GM18499 (cell line): ENCODE results near the gene CNTRL.
"Not testable (repeated sequence)": the region's sequence is repeated elsewhere in the genome, so short reads cannot be mapped to it uniquely, and the experiment has no call there.

Experiments used
- ATAC-seq: cut with Tn5 transposase; IDR thresholded peaks from one replicate; pipeline ENCODE4 v1.9.1; 2021; ENCODE audit warnings: moderate number of reproducible peaks; ENCODE audit not compliant: insufficient read depth, unreplicated experiment

CNTRL gene

GRCh38 chr9:121067640-121068039, 7.1 kb upstream of the CNTRL start:
- ATAC-seq, result no peak

- ATAC-seq, result no peak
Observed at GRCh38 chr9:121069396-121069795, 5.4 kb upstream of the CNTRL start.

- no peak for ATAC-seq
Observed at GRCh38 chr9:121071370-121071755, 3.4 kb upstream of the CNTRL start.

GRCh38 chr9:121071756-121072421, 2.9 kb upstream of the CNTRL start:
- ATAC-seq, result no peak

GRCh38 chr9:121073038-121073437, 1.7 kb upstream of the CNTRL start:
- ATAC-seq, result no peak

GRCh38 chr9:121075251-121076036, 689 bp downstream of the CNTRL start:
- no peak for ATAC-seq

DNA sequence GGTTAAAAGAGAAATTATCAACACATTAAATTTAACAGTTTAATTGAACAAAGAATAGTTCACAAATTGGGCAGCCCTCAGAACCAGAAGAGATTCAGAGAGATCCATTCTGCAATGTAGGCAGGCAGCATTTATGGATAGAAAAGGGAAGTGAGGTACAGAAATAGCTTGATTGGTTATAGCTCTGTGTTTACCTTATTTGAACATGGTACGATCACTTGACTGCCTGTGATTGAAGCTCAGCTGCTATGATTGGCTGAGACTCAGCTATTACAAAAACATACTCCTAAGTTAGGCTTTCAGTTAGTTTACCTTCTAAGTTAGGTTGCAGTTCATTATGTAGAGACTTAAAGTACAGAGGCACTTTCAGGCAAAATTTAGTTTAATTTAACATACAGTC, 7.3 kb downstream of the CNTRL start:
- no peak for ATAC-seq

- no peak for ATAC-seq
Observed at GRCh38 chr9:121085661-121086060, 10.9 kb downstream of the CNTRL start.

DNA sequence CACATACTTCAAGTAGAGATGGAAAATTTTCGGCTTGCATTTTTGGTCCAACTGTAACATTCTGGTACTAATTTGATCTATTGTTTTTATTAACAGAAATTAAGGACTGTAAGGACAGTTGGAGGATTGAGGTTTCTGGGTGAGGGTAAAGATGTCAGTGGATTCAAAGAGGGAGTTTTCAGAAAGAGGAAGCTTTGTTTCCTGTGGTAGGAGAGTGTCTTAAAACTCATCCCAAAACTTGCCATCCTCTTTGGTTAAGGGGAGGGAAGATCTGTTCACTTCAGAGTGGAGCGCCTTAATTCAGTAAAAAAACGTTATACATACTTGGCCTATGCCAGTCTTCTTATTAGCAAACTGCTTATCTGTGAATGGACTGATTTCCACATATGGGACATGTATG, 13.8 kb downstream of the CNTRL start:
- ATAC-seq, result no peak

DNA sequence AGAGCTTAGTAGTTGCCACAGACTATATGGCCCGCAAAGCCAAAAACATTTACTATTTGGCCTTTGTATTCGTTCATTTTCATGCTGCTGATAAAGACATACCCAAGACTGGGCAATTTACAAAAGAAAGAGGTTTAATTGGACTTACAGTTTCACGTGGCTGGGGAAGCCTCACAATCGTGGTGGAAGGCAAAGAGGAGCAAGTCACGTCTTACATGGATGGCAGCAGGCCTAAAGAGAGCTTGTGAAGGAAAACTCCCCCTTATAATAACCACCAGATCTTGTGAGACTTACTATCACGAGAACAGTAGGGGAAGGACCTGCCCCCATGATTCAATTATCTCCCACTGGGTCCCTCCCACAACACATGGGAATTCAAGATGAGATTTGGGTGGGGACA, 16.0 kb downstream of the CNTRL start:
- ATAC-seq, result not testable (repeated sequence)

GRCh38 chr9:121095057-121095456, 20.3 kb downstream of the CNTRL start:
- ATAC-seq, result no peak

- no peak for ATAC-seq
Observed at GRCh38 chr9:121098567-121099198, 23.9 kb downstream of the CNTRL start.

- ATAC-seq, result not testable (repeated sequence)
Observed at GRCh38 chr9:121104054-121104453, 29.3 kb downstream of the CNTRL start.

DNA sequence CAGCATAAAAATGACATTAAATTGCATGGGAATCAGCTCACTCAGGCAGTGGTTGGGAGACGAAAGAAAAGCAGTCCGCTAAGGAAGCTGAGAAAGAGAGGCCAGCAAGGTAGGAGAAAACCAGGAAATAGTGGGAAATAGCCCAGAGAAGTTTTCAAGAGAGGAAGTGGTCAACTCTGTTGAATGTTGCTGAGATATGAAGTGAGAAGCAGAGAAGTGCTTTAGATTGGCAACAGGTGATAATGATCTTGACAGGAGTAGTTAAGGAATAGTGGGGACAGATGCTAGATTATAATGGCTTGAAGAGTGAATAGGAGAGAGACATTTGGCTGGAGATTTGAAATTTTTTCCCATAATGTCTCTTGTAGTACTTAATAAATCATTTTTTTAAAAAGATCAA, 30.8 kb downstream of the CNTRL start:
- ATAC-seq, result no peak

DNA sequence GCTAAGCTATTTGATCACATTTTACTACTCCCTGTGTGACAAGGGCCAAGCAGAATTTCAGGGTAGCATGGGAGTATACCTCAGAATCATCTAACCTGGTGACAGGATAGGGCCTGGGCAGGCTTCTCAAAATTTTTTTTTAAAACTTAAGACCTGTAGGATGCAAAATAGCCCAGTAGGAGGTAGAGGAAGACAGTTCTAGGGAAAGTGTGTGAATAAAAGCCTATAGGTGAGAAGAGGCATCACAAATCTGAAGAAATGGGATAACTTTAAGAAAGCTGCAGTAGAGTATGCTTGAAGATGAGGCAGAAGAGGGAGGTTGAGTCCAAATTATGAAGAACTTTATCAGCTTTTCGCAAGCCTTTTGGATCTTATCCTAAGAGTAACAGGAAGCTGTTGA, 32.3 kb downstream of the CNTRL start:
- no peak for ATAC-seq

DNA sequence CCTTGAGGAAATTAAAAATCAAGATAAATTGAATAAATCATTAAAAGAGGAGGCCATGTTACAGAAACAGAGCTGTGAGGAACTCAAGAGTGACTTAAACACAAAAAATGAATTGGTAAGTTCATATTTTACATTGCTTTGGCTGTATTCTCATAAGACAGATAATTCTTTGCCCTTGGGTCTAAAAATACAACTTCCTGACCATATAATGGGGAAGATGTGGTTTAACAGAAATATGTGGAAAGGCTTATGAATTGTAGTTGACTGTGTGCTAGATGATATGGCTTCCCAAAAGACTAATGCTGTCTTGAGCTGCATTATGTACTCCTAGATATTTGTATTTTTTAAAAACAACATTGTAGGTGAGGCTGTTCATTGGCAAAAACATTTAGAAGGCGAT, 33.1 kb downstream of the CNTRL start:
- ATAC-seq, result no peak

DNA sequence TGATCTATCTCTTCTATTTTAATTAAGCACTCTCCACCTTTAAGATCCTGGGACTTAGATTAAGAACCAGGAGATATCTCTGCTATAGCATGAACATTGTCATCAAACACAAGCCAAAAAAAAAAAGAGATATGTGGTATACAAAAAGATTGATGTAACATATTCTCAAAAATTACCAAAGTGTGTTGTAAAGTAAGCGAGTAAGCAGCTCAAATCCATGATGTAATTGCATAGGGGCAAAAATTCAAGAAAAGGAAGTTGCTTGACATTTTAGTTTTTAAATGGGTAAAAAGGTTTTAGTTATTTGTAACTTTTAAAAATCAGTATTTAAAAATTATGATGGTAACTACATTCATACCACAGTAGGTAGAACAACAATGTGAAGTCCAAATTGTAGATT, 40.7 kb downstream of the CNTRL start:
- no peak for ATAC-seq

DNA sequence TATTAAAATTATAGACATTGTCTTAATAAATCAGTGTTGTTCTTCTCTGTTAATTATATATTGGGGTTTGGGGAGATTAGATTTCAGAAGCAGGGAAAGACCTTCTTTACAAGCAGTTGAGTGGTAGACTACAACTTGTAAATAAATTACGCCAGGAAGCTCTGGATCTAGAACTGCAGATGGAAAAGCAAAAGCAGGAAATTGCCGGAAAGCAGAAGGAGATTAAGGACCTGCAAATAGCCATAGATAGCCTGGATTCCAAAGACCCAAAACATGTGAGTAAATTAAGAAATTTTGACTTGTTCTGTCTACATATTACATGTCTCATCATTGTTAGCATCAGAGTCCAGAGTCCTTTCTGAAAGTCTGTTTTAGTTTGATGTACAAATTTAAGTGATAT, 43.5 kb downstream of the CNTRL start:
- no peak for ATAC-seq

GRCh38 chr9:121120386-121120785, 45.6 kb downstream of the CNTRL start:
- no peak for ATAC-seq

DNA sequence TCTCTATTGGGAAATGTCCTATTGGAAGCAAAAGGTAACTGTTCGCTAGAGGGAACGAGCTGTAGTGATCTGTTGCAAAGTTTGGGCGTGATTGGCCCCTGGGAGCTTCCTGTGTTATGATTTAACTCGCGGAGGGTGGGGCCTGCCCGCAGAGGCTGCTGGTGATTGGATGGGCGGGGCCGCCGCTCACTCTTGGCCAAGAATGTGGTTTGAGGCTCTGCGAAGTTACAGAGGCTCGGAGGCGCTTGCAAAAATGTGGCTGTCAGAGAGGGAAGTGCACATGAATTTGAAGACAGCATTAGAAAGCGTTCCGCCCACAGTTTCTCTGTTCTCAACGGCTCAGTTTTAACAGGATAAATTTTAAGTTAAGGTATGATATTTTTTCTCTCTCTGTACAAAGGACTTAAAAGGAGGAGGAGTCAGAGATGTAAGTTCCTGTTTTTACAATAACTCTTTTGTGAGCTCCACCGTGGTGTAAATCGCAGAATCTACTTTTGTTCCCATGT, 46.9 kb downstream of the CNTRL start:
- ATAC-seq, result peak; percentile 93
